DOHH2 (cell line): ENCODE data around the gene AVPR2.
A peak's percentile ranks its signal among the peaks of the same experiment; 100 is the strongest.

Source experiments
- H3F3A ChIP-seq: fragments of 200-600 bp; sonication (generic), shearing (Covaris generic); 2 replicates; pipeline ENCODE4 v1.6.0; 2016; ENCODE audit warnings: antibody characterized with exemption, mild to moderate bottlenecking; ENCODE audit not compliant: control insufficient read depth, insufficient read depth
- H3K27ac ChIP-seq: fragments of 200-600 bp; sonication (generic); 2 replicates; pipeline ENCODE4 v1.5.1; 2014; ENCODE audit warnings: low read depth, mild to moderate bottlenecking, low read length, moderate library complexity
- H3K27me3 ChIP-seq: fragments of 200-600 bp; sonication (generic); 2 replicates; pipeline ENCODE4 v1.6.1; 2014; ENCODE audit warnings: mild to moderate bottlenecking, low read length, mixed read lengths; ENCODE audit not compliant: control insufficient read depth
- H3K36me3 ChIP-seq: fragments of 200-600 bp; sonication (generic); 2 replicates; pipeline ENCODE4 v1.6.1; 2014; ENCODE audit warnings: mild to moderate bottlenecking, low read length, moderate library complexity, mixed read lengths; ENCODE audit not compliant: control insufficient read depth
- H3K4me1 ChIP-seq: fragments of 200-600 bp; sonication (generic); 2 replicates; pipeline ENCODE4 v1.6.1; 2014; ENCODE audit warnings: mild to moderate bottlenecking, low read length, mixed read lengths; ENCODE audit not compliant: control insufficient read depth
- H3K4me2 ChIP-seq: fragments of 200-600 bp; sonication (generic); 2 replicates; pipeline ENCODE4 v1.6.0; 2014; ENCODE audit warnings: mild to moderate bottlenecking, low read length, moderate library complexity
- H3K4me3 ChIP-seq: fragments of 200-600 bp; sonication (generic); 2 replicates; pipeline ENCODE4 v1.5.1; 2014; ENCODE audit warnings: mild to moderate bottlenecking, low read length, mixed read lengths
- H3K79me2 ChIP-seq: fragments of 200-600 bp; sonication (generic); 2 replicates; pipeline ENCODE4 v1.6.1; 2014; ENCODE audit warnings: mild to moderate bottlenecking, low read length, mixed read lengths; ENCODE audit not compliant: control insufficient read depth
- H3K9me2 ChIP-seq: fragments of 200-600 bp; sonication (generic); replicated peaks from 2 replicates; pipeline ENCODE4 v1.6.1; 2014; ENCODE audit warnings: mild to moderate bottlenecking, low read length, mixed read lengths; ENCODE audit not compliant: control insufficient read depth
- H3K9me3 ChIP-seq: fragments of 200-600 bp; sonication (generic); 2 replicates; pipeline ENCODE4 v1.6.1; 2014; ENCODE audit warnings: antibody characterized with exemption, low read length, mixed read lengths; ENCODE audit not compliant: control insufficient read depth, insufficient read depth
- H4K20me1 ChIP-seq: fragments of 200-600 bp; sonication (generic); 2 replicates; pipeline ENCODE4 v1.6.0; 2014; ENCODE audit warnings: low read depth, mild to moderate bottlenecking, antibody characterized with exemption, low read length, moderate library complexity; ENCODE audit not compliant: control insufficient read depth, insufficient read depth
- EZH2phosphoT487 ChIP-seq: fragments of 200-600 bp; sonication (generic); IDR thresholded peaks from 2 replicates; pipeline ENCODE4 v1.6.1; 2017; ENCODE audit warnings: borderline replicate concordance, mild to moderate bottlenecking, antibody characterized with exemption, low read length, moderate library complexity, mixed read lengths
- TF ChIP-seq, protein P1 (sequence below): fragments of 200-600 bp; sonication (generic); IDR thresholded peaks from one replicate; pipeline ENCODE4 v1.5.1; 2014; ENCODE audit warnings: antibody characterized with exemption, mild to moderate bottlenecking, low read depth, low read length; ENCODE audit not compliant: poor library complexity, severe bottlenecking

AVPR2 gene

DNA sequence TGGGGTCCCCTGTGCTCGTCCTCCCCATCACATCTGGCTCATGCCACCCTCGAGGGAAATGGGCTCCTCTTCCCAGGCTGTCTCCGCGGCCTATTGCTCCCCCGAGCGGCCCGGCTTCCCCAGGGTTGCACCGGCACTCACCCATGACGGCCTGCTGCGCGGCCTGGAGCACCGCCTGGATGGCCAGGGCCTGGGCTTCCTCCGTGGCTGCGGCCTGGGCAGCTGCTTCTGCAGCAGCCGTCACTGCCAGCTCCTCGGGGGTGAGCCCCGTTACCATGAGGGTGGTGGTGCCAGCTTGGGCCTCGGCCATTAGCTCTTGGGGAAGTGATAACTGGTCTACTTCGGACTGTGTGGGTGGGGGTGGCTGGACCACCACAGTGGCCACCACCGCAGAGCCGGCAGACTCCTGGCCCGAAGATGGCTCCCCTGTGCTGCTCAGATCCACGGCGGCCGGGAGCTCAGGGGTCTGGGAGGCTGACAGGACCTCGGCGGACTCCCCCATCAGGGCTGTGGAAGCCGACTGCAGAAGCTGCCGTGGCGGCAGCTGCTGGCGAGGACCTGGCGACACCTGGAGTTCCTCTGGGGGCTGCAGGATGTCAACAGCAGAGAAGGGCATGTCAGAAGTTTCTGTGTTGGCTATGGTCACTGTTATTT lies 48.0 kb downstream of the AVPR2 start:
- Histone ChIP-seq H3F3A (peaks cover 4% of the 10 kb centered on the region; the same call in 1 of the 2 replicates), H3K4me2 (no peak overlapping the region), H3K9me2 (no peaks in the 10 kb centered on the region), H3K79me2 (no peaks in the 10 kb centered on the region), H3K27me3 (no peaks in the 10 kb centered on the region), H3K4me3 (no peak overlapping the region), H3K4me1 (no peaks in the 10 kb centered on the region), H3K36me3 (peaks cover 84% of the 10 kb centered on the region), H3K27ac (no peak overlapping the region), H3K9me3 (no peaks in the 10 kb centered on the region), H4K20me1 (no peaks in the 10 kb centered on the region)
- no peak for TF ChIP-seq EZH2phosphoT487
- TF ChIP-seq, protein P1, sequence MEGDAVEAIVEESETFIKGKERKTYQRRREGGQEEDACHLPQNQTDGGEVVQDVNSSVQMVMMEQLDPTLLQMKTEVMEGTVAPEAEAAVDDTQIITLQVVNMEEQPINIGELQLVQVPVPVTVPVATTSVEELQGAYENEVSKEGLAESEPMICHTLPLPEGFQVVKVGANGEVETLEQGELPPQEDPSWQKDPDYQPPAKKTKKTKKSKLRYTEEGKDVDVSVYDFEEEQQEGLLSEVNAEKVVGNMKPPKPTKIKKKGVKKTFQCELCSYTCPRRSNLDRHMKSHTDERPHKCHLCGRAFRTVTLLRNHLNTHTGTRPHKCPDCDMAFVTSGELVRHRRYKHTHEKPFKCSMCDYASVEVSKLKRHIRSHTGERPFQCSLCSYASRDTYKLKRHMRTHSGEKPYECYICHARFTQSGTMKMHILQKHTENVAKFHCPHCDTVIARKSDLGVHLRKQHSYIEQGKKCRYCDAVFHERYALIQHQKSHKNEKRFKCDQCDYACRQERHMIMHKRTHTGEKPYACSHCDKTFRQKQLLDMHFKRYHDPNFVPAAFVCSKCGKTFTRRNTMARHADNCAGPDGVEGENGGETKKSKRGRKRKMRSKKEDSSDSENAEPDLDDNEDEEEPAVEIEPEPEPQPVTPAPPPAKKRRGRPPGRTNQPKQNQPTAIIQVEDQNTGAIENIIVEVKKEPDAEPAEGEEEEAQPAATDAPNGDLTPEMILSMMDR = no peak

- TF ChIP-seq, protein P1 = peak; percentile 76
- TF ChIP-seq EZH2phosphoT487 = no peak
- no peaks in the 10 kb centered on the region for H4K20me1 ChIP-seq
- no peak overlapping the region for H3K27ac ChIP-seq
These were observed 48.9 kb downstream of the AVPR2 start for GRCh38 chrX:153953342-153953830.

DNA sequence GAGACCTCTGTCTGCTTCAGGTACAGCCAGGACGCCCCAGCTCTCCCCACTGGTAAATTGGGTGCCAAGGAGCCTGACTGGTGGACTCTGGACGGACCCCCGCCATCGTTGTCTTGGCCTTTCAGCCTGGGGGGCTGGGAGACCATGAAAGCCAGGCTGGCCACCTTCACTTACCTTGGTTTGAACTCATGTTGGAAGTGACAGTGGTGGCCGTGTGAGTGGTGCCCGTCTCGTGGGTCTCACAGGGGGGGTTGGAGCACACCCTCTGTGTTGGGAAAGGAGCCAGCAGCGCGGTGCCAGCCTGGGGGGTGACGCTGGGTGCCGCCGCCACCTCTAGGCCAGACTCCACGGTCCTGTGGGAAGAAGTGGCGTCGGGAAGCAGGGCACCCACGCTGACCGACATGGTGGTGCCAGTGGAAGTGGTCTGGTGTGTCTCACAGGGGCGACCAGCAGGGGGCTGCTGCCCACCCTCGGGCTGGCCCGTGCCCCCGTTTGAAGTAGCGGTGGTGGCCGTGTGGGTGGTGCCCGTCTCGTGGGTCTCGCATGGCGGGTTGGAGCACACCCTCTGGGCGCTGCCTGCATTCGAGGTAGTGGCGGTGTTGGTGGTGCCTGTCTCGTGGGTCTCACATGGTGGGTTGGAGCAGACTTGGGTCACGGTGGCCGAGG lies 49.6 kb downstream of the AVPR2 start:
- H3K4me2 ChIP-seq = no peak overlapping the region

More at GRCh38 chrX:153953342-153953830, 48.9 kb downstream of the AVPR2 start:
- no peaks in the 10 kb centered on the region for H3K9me2 ChIP-seq
- no peaks in the 10 kb centered on the region; the same call in 1 of the 2 replicates for H3F3A ChIP-seq
- no peaks in the 10 kb centered on the region for H3K4me1 ChIP-seq
- H3K4me3 ChIP-seq = no peak overlapping the region
- H3K27me3 ChIP-seq = no peaks in the 10 kb centered on the region
- H3K79me2 ChIP-seq = no peaks in the 10 kb centered on the region
- H3K9me3 ChIP-seq = no peaks in the 10 kb centered on the region
- no peak overlapping the region for H3K4me2 ChIP-seq
- peaks cover 86% of the 10 kb centered on the region for H3K36me3 ChIP-seq

More for the DNA sequence above, 49.6 kb downstream of the AVPR2 start:
- no peaks in the 10 kb centered on the region for H3K4me1 ChIP-seq
- H4K20me1 ChIP-seq = no peaks in the 10 kb centered on the region
- H3K9me2 ChIP-seq = no peaks in the 10 kb centered on the region
- no peaks in the 10 kb centered on the region for H3K27me3 ChIP-seq
- no peaks in the 10 kb centered on the region for H3K9me3 ChIP-seq
- H3K4me3 ChIP-seq = no peak overlapping the region
- no peak overlapping the region for H3K27ac ChIP-seq
- no peak for TF ChIP-seq EZH2phosphoT487
- TF ChIP-seq, protein P1 = no peak
- H3K36me3 ChIP-seq = peaks cover 93% of the 10 kb centered on the region
- no peaks in the 10 kb centered on the region; the same call in 1 of the 2 replicates for H3F3A ChIP-seq
- H3K79me2 ChIP-seq = no peaks in the 10 kb centered on the region
